Neural cell (in vitro differentiated cells): ENCODE results near the gene ITPR2. TPM values are rescaled to one million over a fixed set of nuclear protein-coding genes. Genes with fewer than 3 reads are reported as not detected.
"Not testable (repeated sequence)": the region's sequence is repeated elsewhere in the genome, so short reads cannot be mapped to it uniquely, and the experiment has no call there.

Source experiments
- H2AFZ ChIP-seq: fragments of 200-600, 300-800 bp; sonication (generic), shearing (Covaris generic); 2 replicates; pipeline ENCODE4 v1.6.0; 2014; ENCODE audit warnings: low read depth, mild to moderate bottlenecking, antibody characterized with exemption, low read length, moderate library complexity
- H3F3A ChIP-seq: fragments of 200-600 bp; shearing (Covaris generic); 2 replicates; pipeline ENCODE4 v1.6.1; 2016; ENCODE audit warnings: mild to moderate bottlenecking, moderate library complexity, mixed read lengths, antibody characterized with exemption, low read length; ENCODE audit not compliant: insufficient read depth, poor library complexity, severe bottlenecking
- H3K27ac ChIP-seq: fragments of 200-600, 300-800 bp; sonication (generic), shearing (Covaris generic); 2 replicates; pipeline ENCODE4 v1.5.1; 2014; ENCODE audit warnings: mild to moderate bottlenecking, low read length, moderate library complexity
- H3K27me3 ChIP-seq: fragments of 300-800, 200-600 bp; sonication (generic), shearing (Covaris generic); 2 replicates; pipeline ENCODE4 v1.6.0; 2014; ENCODE audit warnings: mild to moderate bottlenecking, low read depth, low read length, moderate library complexity; ENCODE audit not compliant: insufficient read depth
- H3K36me3 ChIP-seq: fragments of 300-800, 200-600 bp; sonication (generic), shearing (Covaris generic); 2 replicates; pipeline ENCODE4 v1.5.1; 2014; ENCODE audit warnings: mild to moderate bottlenecking, antibody characterized with exemption, low read length, moderate library complexity; ENCODE audit not compliant: insufficient read depth
- H3K4me2 ChIP-seq: fragments of 300-800, 200-600 bp; sonication (generic), shearing (Covaris generic); 2 replicates; pipeline ENCODE4 v1.6.0; 2014; ENCODE audit warnings: mild to moderate bottlenecking, low read length
- H3K4me3 ChIP-seq: fragments of 300-800, 200-600 bp; sonication (generic), shearing (Covaris generic); 2 replicates; pipeline ENCODE4 v1.5.1; 2014; ENCODE audit warnings: mild to moderate bottlenecking, low read length, moderate library complexity
- H3K79me2 ChIP-seq: fragments of 200-600 bp; shearing (Covaris generic); replicated peaks from 2 replicates; pipeline ENCODE4 v1.6.0; 2014; ENCODE audit warnings: mild to moderate bottlenecking, low read length, moderate library complexity; ENCODE audit not compliant: insufficient read depth
- H3K9ac ChIP-seq: fragments of 300-800, 200-600 bp; sonication (generic), shearing (Covaris generic); 2 replicates; pipeline ENCODE4 v1.6.1; 2016; ENCODE audit warnings: mild to moderate bottlenecking, low read length, mixed read lengths
- H3K9me2 ChIP-seq: fragments of 200-600 bp; shearing (Covaris generic); 2 replicates; pipeline ENCODE4 v1.6.1; 2016; ENCODE audit warnings: mild to moderate bottlenecking, low read length, mixed read lengths; ENCODE audit not compliant: insufficient read depth
- H3K9me3 ChIP-seq: fragments of 200-600, 300-800 bp; sonication (generic), shearing (Covaris generic); 2 replicates; pipeline ENCODE4 v1.6.1; 2016; ENCODE audit warnings: mild to moderate bottlenecking, mixed run types, low read length, moderate library complexity, mixed read lengths
- H4K20me1 ChIP-seq: fragments of 200-600 bp; shearing (Covaris generic); 2 replicates; pipeline ENCODE4 v1.6.1; 2016; ENCODE audit warnings: mild to moderate bottlenecking, mixed run types; ENCODE audit not compliant: insufficient read depth
- EP300 ChIP-seq: fragments of 450-650 bp; conservative IDR thresholded peaks from 2 replicates; pipeline ENCODE4 v1.6.1; 2014; ENCODE audit warnings: antibody characterized with exemption, mild to moderate bottlenecking, moderate library complexity; ENCODE audit not compliant: poor library complexity, severe bottlenecking
- EZH2 ChIP-seq: fragments of 200-600, 300-800 bp; shearing (Covaris generic), sonication (generic); IDR thresholded peaks from 2 replicates; pipeline ENCODE4 v1.6.1; 2014; ENCODE audit warnings: antibody characterized with exemption, low read length, borderline replicate concordance, mild to moderate bottlenecking; ENCODE audit not compliant: insufficient read depth, poor library complexity, severe bottlenecking
- MXI1 ChIP-seq: fragments of 450-650 bp; conservative IDR thresholded peaks from 2 replicates; pipeline ENCODE4 v1.6.1; 2014; ENCODE audit warnings: antibody characterized with exemption, mild to moderate bottlenecking; ENCODE audit not compliant: poor library complexity, severe bottlenecking
- POLR2AphosphoS5 ChIP-seq: IDR thresholded peaks from 2 replicates; pipeline ENCODE4 v1.6.1; 2012
- RAD21 ChIP-seq: fragments of 450-650 bp; conservative IDR thresholded peaks from 2 replicates; pipeline ENCODE4 v1.6.1; 2014; ENCODE audit warnings: antibody characterized with exemption, mild to moderate bottlenecking, moderate library complexity
- SMC3 ChIP-seq: fragments of 450-650 bp; conservative IDR thresholded peaks from 2 replicates; pipeline ENCODE4 v1.6.1; 2014; ENCODE audit warnings: antibody characterized with exemption, mild to moderate bottlenecking, moderate library complexity; ENCODE audit not compliant: poor library complexity
- TAF1 ChIP-seq: IDR thresholded peaks from 2 replicates; pipeline ENCODE4 v1.6.1; 2012; ENCODE audit warnings: low read depth
- polyA plus RNA-seq: library from polyadenylated mRNA; depleted of rRNA; stranded (reverse); fragments of >200 nt; gene quantifications from 2 replicates; pipeline ENCODE4 v1.2.3, GENCODE V29; 2014
- TF ChIP-seq, protein P1 (sequence below): fragments of 450-650 bp; IDR thresholded peaks from 2 replicates; pipeline ENCODE4 v1.5.1; 2014; ENCODE audit warnings: antibody characterized with exemption, mild to moderate bottlenecking, moderate library complexity; ENCODE audit not compliant: poor library complexity, severe bottlenecking
- TF ChIP-seq, protein P2 (sequence below): IDR thresholded peaks from 2 replicates; pipeline ENCODE4 v1.6.1; 2012; ENCODE audit warnings: borderline replicate concordance

Gene ITPR2
- polyA plus RNA-seq, 1 donor from 2014 or later = 2.0 TPM

GRCh38 chr12:26431211-26431610, 401.8 kb downstream of the ITPR2 start:
- H3K4me3 ChIP-seq = no peak overlapping the region
- H3K36me3 ChIP-seq = no peaks in the 10 kb centered on the region
- no peaks in the 10 kb centered on the region for H4K20me1 ChIP-seq
- H3K9ac ChIP-seq = no peak overlapping the region
- no peak overlapping the region for H2AFZ ChIP-seq
- TF ChIP-seq, protein P1, sequence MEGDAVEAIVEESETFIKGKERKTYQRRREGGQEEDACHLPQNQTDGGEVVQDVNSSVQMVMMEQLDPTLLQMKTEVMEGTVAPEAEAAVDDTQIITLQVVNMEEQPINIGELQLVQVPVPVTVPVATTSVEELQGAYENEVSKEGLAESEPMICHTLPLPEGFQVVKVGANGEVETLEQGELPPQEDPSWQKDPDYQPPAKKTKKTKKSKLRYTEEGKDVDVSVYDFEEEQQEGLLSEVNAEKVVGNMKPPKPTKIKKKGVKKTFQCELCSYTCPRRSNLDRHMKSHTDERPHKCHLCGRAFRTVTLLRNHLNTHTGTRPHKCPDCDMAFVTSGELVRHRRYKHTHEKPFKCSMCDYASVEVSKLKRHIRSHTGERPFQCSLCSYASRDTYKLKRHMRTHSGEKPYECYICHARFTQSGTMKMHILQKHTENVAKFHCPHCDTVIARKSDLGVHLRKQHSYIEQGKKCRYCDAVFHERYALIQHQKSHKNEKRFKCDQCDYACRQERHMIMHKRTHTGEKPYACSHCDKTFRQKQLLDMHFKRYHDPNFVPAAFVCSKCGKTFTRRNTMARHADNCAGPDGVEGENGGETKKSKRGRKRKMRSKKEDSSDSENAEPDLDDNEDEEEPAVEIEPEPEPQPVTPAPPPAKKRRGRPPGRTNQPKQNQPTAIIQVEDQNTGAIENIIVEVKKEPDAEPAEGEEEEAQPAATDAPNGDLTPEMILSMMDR = no peak
- TF ChIP-seq, protein P2, sequence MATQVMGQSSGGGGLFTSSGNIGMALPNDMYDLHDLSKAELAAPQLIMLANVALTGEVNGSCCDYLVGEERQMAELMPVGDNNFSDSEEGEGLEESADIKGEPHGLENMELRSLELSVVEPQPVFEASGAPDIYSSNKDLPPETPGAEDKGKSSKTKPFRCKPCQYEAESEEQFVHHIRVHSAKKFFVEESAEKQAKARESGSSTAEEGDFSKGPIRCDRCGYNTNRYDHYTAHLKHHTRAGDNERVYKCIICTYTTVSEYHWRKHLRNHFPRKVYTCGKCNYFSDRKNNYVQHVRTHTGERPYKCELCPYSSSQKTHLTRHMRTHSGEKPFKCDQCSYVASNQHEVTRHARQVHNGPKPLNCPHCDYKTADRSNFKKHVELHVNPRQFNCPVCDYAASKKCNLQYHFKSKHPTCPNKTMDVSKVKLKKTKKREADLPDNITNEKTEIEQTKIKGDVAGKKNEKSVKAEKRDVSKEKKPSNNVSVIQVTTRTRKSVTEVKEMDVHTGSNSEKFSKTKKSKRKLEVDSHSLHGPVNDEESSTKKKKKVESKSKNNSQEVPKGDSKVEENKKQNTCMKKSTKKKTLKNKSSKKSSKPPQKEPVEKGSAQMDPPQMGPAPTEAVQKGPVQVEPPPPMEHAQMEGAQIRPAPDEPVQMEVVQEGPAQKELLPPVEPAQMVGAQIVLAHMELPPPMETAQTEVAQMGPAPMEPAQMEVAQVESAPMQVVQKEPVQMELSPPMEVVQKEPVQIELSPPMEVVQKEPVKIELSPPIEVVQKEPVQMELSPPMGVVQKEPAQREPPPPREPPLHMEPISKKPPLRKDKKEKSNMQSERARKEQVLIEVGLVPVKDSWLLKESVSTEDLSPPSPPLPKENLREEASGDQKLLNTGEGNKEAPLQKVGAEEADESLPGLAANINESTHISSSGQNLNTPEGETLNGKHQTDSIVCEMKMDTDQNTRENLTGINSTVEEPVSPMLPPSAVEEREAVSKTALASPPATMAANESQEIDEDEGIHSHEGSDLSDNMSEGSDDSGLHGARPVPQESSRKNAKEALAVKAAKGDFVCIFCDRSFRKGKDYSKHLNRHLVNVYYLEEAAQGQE = no peak
- TF ChIP-seq MXI1 (no peak), EZH2 (no peak), EP300 (no peak), SMC3 (no peak), POLR2AphosphoS5 (no peak), RAD21 (no peak), TAF1 (no peak)
- H3K9me3 ChIP-seq = no peaks in the 10 kb centered on the region
- no peaks in the 10 kb centered on the region for H3K27me3 ChIP-seq
- no peaks in the 10 kb centered on the region for H3F3A ChIP-seq
- no peaks in the 10 kb centered on the region for H3K79me2 ChIP-seq
- no peaks in the 10 kb centered on the region for H3K9me2 ChIP-seq
- no peak overlapping the region for H3K4me2 ChIP-seq
- H3K27ac ChIP-seq = no peak overlapping the region

DNA sequence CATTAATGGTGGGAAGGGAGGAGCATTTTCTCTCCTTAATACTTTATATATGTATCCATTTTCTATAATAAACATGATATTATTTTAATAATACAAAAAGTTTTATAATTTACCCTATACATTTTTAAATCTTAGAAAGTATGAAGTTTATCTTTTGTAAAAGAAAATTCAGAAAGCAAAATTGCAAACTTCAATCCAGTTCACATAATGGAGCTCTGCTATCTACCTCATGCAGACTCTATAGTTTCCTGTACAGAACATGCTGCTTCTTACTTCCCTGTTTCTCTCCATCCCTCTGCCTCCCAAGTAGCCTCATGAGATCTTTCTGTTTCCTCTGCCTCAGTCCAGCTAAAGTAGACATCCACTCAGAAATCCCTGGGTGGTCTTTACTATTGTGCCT, 402.4 kb downstream of the ITPR2 start:
- not testable (repeated sequence) for H3F3A ChIP-seq, H4K20me1 ChIP-seq, H3K9ac ChIP-seq, H3K79me2 ChIP-seq, H3K9me3 ChIP-seq, H3K9me2 ChIP-seq, H3K27me3 ChIP-seq, H3K4me2 ChIP-seq, H3K4me3 ChIP-seq, H3K36me3 ChIP-seq, H3K27ac ChIP-seq, H2AFZ ChIP-seq

DNA sequence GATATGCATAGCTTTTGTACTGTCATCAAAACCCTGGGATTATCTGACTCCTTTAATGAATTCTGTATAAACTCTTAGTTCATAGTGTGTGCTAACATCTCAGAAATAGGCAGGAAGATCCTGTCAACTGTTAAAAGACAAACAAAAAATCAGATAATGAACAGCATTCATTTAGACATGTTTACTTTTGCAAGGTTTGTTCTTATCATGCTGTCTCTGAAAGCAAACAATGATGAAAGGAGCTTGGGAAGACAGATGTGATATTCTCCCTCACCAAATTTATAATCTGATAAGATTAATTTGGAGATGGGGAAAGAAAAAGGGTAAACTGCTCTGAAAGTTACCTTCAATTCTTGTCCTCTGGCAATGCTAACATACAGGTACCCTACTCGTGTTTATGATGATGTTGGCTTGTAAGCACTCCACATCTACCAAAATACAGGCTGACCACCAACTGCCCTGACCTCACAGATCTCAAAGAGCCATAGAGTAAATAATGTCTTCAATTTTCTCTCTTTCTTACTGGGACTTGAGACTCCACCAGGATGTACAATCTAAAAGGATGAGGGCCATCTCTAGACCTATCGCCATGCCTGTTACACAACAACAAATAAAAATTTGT, 403.8 kb downstream of the ITPR2 start:
- no peaks in the 10 kb centered on the region for H3K36me3 ChIP-seq
- no peaks in the 10 kb centered on the region for H3F3A ChIP-seq
- H3K27ac ChIP-seq = no peak overlapping the region
- H3K79me2 ChIP-seq = no peaks in the 10 kb centered on the region
- no peaks in the 10 kb centered on the region for H3K27me3 ChIP-seq
- H3K4me2 ChIP-seq = no peak overlapping the region
- no peak overlapping the region for H2AFZ ChIP-seq
- H3K9ac ChIP-seq = no peak overlapping the region
- no peaks in the 10 kb centered on the region for H4K20me1 ChIP-seq
- TF ChIP-seq EZH2 = no peak
- TF ChIP-seq TAF1 = no peak
- no peak for TF ChIP-seq SMC3
- TF ChIP-seq EP300 = no peak
- no peak for TF ChIP-seq RAD21
- TF ChIP-seq POLR2AphosphoS5 = no peak
- TF ChIP-seq, protein P2 = no peak
- TF ChIP-seq, protein P1 = no peak
- TF ChIP-seq MXI1 = no peak
- H3K9me3 ChIP-seq = no peaks in the 10 kb centered on the region
- no peaks in the 10 kb centered on the region for H3K9me2 ChIP-seq
- no peak overlapping the region for H3K4me3 ChIP-seq
